NT2/D1 (cell line): Measurements from ENCODE around the gene C10orf90.

Experiments used
- DNase-seq: peaks from one replicate; pipeline ENCODE4 v3.0.0-alpha.2; 2011; ENCODE audit warnings: low read depth, low spot score
- H3K27me3 ChIP-seq: 2 replicates; pipeline ENCODE4 v1.6.0; 2011; ENCODE audit warnings: mild to moderate bottlenecking; ENCODE audit not compliant: insufficient read length, insufficient read depth
- H3K36me3 ChIP-seq: 2 replicates; pipeline ENCODE4 v1.6.1; 2011; ENCODE audit warnings: mild to moderate bottlenecking, low read length, mixed read lengths; ENCODE audit not compliant: insufficient read depth, insufficient read length
- H3K4me1 ChIP-seq: 2 replicates; pipeline ENCODE4 v1.5.1; 2011; ENCODE audit not compliant: insufficient read depth, insufficient read length
- H3K4me3 ChIP-seq: 2 replicates; pipeline ENCODE4 v1.5.1; 2011; ENCODE audit warnings: low read depth; ENCODE audit not compliant: insufficient read length
- H3K9ac ChIP-seq: 2 replicates; pipeline ENCODE4 v1.6.0; 2011; ENCODE audit warnings: low read depth; ENCODE audit not compliant: insufficient read length
- H3K9me3 ChIP-seq: 2 replicates; pipeline ENCODE4 v1.5.1; 2011; ENCODE audit warnings: mild to moderate bottlenecking, low read length; ENCODE audit not compliant: insufficient read depth
- SUZ12 ChIP-seq: IDR thresholded peaks from 2 replicates; pipeline ENCODE4 v1.6.1; 2011; ENCODE audit not compliant: insufficient read length, insufficient read depth; ENCODE audit errors: extremely low read depth
- YY1 ChIP-seq: IDR thresholded peaks from 2 replicates; pipeline ENCODE4 v1.6.1; 2011; ENCODE audit not compliant: insufficient read length, insufficient read depth
- ZNF274 ChIP-seq: IDR thresholded peaks from 2 replicates; pipeline ENCODE4 v1.6.1; 2011; ENCODE audit warnings: mild to moderate bottlenecking, low read depth, low read length

Gene C10orf90

DNA sequence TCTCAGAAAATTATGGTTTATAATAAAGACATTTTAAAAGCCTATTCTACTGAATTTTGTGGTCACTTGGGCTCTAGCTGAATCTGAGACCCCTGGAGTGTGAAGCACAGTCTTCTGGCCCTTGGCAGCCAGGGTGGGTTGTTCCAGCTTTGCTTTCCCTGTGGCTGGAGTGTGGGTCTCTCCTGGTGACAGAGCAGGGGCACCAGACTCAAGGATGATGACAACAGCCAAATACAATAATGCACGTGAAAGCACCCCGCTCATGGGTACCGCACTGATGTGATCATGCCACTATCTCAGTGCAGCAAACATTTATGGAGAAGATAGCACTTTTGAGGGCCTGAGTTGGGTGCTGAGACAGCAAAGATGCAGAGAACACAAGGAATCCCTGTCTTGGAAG, 147.4 kb downstream of the C10orf90 start:
- no peak for TF ChIP-seq SUZ12
- TF ChIP-seq YY1: no peak
- TF ChIP-seq ZNF274: no peak
- H3K9ac ChIP-seq: no peak overlapping the region
- no peaks in the 10 kb centered on the region for H3K36me3 ChIP-seq
- DNase-seq: no peak
- H3K27me3 ChIP-seq: no peaks in the 10 kb centered on the region
- H3K4me3 ChIP-seq: no peak overlapping the region
- no peaks in the 10 kb centered on the region for H3K4me1 ChIP-seq
- H3K9me3 ChIP-seq: no peaks in the 10 kb centered on the region

- H3K36me3 ChIP-seq: no peaks in the 10 kb centered on the region
- no peak overlapping the region for H3K4me3 ChIP-seq
- H3K9me3 ChIP-seq: no peaks in the 10 kb centered on the region
- no peak overlapping the region for H3K9ac ChIP-seq
- no peaks in the 10 kb centered on the region for H3K27me3 ChIP-seq
- TF ChIP-seq YY1: no peak
- no peak for TF ChIP-seq SUZ12
- no peak for TF ChIP-seq ZNF274
- no peak for DNase-seq
- no peaks in the 10 kb centered on the region for H3K4me1 ChIP-seq
Observed at GRCh38 chr10:126521399-126521798, 149.1 kb downstream of the C10orf90 start.

DNA sequence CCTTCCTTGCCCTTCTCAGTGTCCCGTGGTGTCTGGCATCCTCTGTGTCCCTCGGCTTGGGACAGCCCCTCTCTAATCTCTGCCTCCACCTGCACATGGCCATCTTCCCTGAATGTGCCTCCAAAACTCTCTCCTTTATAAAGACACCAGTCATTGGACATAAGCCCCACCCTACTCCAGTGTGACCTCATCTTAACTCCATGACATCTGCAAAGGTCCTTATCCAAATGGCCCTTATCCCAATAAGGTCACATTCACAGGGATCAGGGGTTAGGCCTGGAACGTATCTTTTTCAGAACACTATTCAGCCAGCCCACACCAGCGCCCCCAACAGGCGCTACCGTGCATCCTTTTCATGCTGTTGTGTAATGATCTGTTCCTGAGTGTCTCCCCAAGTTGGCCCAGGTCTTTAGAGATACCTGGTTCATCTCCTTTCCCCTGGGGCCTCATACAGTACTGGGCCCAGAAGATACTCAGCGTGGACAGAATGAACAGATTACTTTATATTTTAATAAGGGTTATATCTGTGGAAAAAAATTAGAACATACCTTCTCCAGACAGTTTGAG, 149.7 kb downstream of the C10orf90 start:
- no peak for DNase-seq
- H3K36me3 ChIP-seq: no peaks in the 10 kb centered on the region
- no peak overlapping the region for H3K4me3 ChIP-seq
- TF ChIP-seq ZNF274 (no peak), YY1 (no peak), SUZ12 (no peak)
- H3K4me1 ChIP-seq: no peaks in the 10 kb centered on the region
- H3K9me3 ChIP-seq: no peaks in the 10 kb centered on the region
- no peaks in the 10 kb centered on the region for H3K27me3 ChIP-seq
- H3K9ac ChIP-seq: no peak overlapping the region

DNA sequence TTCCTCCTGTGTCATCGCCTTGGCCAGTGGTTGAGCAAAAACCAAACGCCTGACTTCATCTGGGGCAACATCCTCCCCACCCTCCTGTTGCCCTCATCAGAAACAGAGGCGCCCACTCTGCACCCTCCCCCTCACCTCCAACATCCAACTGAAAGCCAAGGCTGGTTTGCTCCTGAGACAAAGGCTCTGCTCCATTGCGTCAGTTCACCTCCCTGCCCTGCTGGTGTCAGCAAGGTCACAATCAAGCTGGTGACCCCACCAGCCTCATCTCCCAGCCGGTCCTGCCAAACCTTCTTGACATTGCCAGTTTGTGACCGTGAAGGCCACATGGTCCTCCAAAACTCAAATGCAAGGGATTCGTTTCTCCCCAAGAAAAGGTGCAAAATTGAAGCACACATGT, 150.5 kb downstream of the C10orf90 start:
- Histone ChIP-seq H3K4me3 (no peak overlapping the region), H3K4me1 (no peaks in the 10 kb centered on the region), H3K27me3 (no peaks in the 10 kb centered on the region), H3K9ac (no peak overlapping the region), H3K9me3 (no peaks in the 10 kb centered on the region), H3K36me3 (no peaks in the 10 kb centered on the region)
- DNase-seq: no peak
- TF ChIP-seq ZNF274: no peak
- TF ChIP-seq SUZ12: no peak
- TF ChIP-seq YY1: no peak

DNA sequence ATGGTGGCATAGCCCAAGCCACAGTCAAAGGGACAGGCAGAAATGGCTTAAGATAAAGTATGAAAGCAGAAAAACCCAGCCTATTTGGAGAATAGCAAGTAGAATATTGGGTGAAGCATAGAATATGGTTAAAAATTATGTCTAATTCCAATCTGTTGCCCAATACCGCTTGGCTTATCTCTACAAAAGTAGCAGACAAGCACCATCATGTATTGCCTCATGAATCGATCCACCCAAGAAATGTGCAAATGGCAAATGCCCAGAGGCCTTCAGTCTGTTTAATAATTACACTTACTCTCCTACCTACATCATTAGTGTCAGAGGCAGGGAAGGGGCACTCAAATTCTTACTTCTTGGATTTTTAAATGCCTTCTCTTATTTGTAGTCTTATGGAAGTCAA, 151.3 kb downstream of the C10orf90 start:
- TF ChIP-seq SUZ12 (no peak), ZNF274 (no peak), YY1 (no peak)
- Histone ChIP-seq H3K27me3 (no peaks in the 10 kb centered on the region), H3K9me3 (no peaks in the 10 kb centered on the region), H3K4me3 (no peak overlapping the region), H3K9ac (no peak overlapping the region), H3K4me1 (no peaks in the 10 kb centered on the region), H3K36me3 (no peaks in the 10 kb centered on the region)
- no peak for DNase-seq

DNA sequence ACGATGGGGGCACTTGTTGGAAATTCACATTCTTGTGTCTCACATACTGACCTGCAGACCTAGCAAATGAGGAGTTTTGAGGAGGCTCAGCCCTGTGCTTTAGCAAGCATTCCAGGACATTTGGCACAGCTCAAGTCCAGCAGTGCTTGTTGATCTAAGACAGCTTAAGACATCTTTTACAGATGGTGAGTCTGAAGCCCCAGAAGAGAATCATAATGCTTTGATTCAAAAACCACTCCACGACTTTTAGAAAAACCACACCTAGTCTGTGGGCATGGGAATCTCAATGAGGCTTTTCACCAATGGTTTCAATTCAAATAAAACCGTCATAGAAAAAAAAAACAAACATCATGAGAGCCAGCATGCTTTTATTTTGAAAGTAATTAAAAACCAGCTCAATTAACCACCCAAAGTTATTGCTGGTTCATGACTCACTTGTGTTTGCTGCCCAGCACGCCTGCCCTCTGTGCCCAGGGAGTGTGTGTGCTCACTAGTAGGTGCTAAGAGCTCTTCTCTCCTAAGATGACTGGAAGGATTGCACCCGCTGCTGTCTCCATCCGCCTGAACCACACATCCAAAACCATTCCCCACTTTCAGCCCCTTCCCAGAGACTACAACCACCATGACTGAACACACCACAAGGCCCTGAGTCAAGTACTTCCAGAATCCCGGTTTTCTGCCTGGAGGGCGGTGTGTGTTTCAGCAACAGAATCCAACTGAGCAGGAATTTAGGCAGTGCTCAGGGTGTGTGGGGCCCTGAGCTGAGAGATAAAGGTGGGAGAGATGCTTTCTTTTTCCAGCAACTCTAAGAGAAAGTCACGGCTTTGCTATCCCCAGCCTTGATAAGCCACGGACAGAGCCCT, 152.0 kb downstream of the C10orf90 start:
- no peaks in the 10 kb centered on the region for H3K4me1 ChIP-seq
- H3K36me3 ChIP-seq: no peaks in the 10 kb centered on the region
- no peak overlapping the region for H3K4me3 ChIP-seq
- H3K9ac ChIP-seq: no peak overlapping the region
- H3K27me3 ChIP-seq: no peaks in the 10 kb centered on the region
- TF ChIP-seq SUZ12 (no peak), ZNF274 (no peak), YY1 (no peak)
- no peak for DNase-seq
- H3K9me3 ChIP-seq: no peaks in the 10 kb centered on the region

GRCh38 chr10:126516515-126516914, 154.0 kb downstream of the C10orf90 start:
- TF ChIP-seq ZNF274 (no peak), YY1 (no peak), SUZ12 (no peak)

More at GRCh38 chr10:126516515-126516914, 154.0 kb downstream of the C10orf90 start:
- Histone ChIP-seq H3K4me3 (no peak overlapping the region), H3K9ac (no peak overlapping the region), H3K36me3 (no peaks in the 10 kb centered on the region), H3K27me3 (no peaks in the 10 kb centered on the region), H3K4me1 (no peaks in the 10 kb centered on the region), H3K9me3 (no peaks in the 10 kb centered on the region)
- no peak for DNase-seq
